HL-60 (cell line): Measurements from ENCODE around the gene ATG4D.
A peak's percentile ranks its signal among the peaks of the same experiment; 100 is the strongest.

ENCODE experiments used
- DNase-seq, 2 experiments: peaks; one replicate each; pipeline ENCODE4 v3.0.0-alpha.2; 2010 to 2020; ENCODE audit warnings: low read depth in 1 of 2, low spot score in 1 of 2
- H3K27ac ChIP-seq: fragments of 250-450 bp; sonication (Bioruptor Pico); replicated peaks from 2 replicates; pipeline ENCODE4 v1.5.1; 2020; ENCODE audit warnings: mild to moderate bottlenecking, moderate library complexity
- H3K27me3 ChIP-seq: fragments of 250-450 bp; sonication (Bioruptor Pico); 2 replicates; pipeline ENCODE4 v1.5.1; 2021; ENCODE audit warnings: mild to moderate bottlenecking, moderate library complexity; ENCODE audit not compliant: insufficient read depth, poor library complexity, severe bottlenecking
- H3K4me3 ChIP-seq: replicated peaks from 2 replicates; pipeline ENCODE4 v1.5.1; 2011; ENCODE audit warnings: mild to moderate bottlenecking, control low read depth, low read length; ENCODE audit not compliant: insufficient read depth
- CTCF ChIP-seq: IDR thresholded peaks from one replicate; pipeline ENCODE4 v1.5.1; 2011; ENCODE audit warnings: low read length, control low read depth, inconsistent platforms; ENCODE audit not compliant: insufficient read depth
- GABPA ChIP-seq: IDR thresholded peaks from 2 replicates; pipeline ENCODE4 v1.6.1; 2012; ENCODE audit warnings: low read depth
- POLR2AphosphoS5 ChIP-seq: IDR thresholded peaks from 2 replicates; pipeline ENCODE4 v1.6.1; 2012; ENCODE audit warnings: low read depth
- REST ChIP-seq: IDR thresholded peaks from 2 replicates; pipeline ENCODE4 v1.6.1; 2012; ENCODE audit warnings: low read depth; ENCODE audit not compliant: insufficient replicate concordance
- SPI1 ChIP-seq: IDR thresholded peaks from 2 replicates; pipeline ENCODE4 v1.6.1; 2012; ENCODE audit warnings: low read depth, mild to moderate bottlenecking, borderline replicate concordance

The ATG4D gene

GRCh38 chr19:10553087-10553667 lies 9.5 kb downstream of the ATG4D start:
- no peak for DNase-seq
- Histone ChIP-seq H3K27me3 (no peaks in the 10 kb centered on the region), H3K27ac (peak overlapping the region; percentile 50), H3K4me3 (no peak overlapping the region)
- TF ChIP-seq GABPA (no peak), REST (no peak), SPI1 (no peak), CTCF (no peak), POLR2AphosphoS5 (no peak)

GRCh38 chr19:10553943-10554381 lies 10.3 kb downstream of the ATG4D start:
- DNase-seq = peak in 1 of 2 experiments; percentile 80
- H3K4me3 ChIP-seq = no peak overlapping the region
- no peak for TF ChIP-seq CTCF
- TF ChIP-seq GABPA = peak; percentile 46; the same call in 1 of the 2 replicates
- peak; percentile 76 for TF ChIP-seq POLR2AphosphoS5
- TF ChIP-seq REST = peak; percentile 13
- peak; percentile 45; the same call in 1 of the 2 replicates for TF ChIP-seq SPI1
- peak overlapping the region; percentile 50 for H3K27ac ChIP-seq
- H3K27me3 ChIP-seq = no peaks in the 10 kb centered on the region

GRCh38 chr19:10554760-10555609 lies 11.3 kb downstream of the ATG4D start:
- DNase-seq = no peak
- peak overlapping the region; percentile 50; the same call in 1 of the 2 replicates for H3K27ac ChIP-seq
- no peaks in the 10 kb centered on the region for H3K27me3 ChIP-seq
- no peak overlapping the region for H3K4me3 ChIP-seq
- no peak for TF ChIP-seq CTCF
- no peak for TF ChIP-seq POLR2AphosphoS5
- no peak for TF ChIP-seq REST
- TF ChIP-seq GABPA = no peak
- TF ChIP-seq SPI1 = no peak
